Measurements from ENCODE around the gene TNIK.

The TNIK gene

GRCh38 chr3:171312741-171313140 is 147.5 kb downstream of the TNIK start:
- peak overlapping the region; percentile 75 for H3K4me2 ChIP-seq (ENCODE audit: low read depth, low read length, poor library complexity, severe bottlenecking)
- no peaks in the 10 kb centered on the region for H3K27me3 ChIP-seq (ENCODE audit: insufficient read depth, low read length, poor library complexity, severe bottlenecking)
- H4K20me1 ChIP-seq (ENCODE audit: insufficient read depth, low read length, poor library complexity, severe bottlenecking): peaks cover 11% of the 10 kb centered on the region
- H3F3A ChIP-seq (ENCODE audit: low read depth): peaks cover 3% of the 10 kb centered on the region; the same call in 1 of the 2 replicates
- no peak overlapping the region for H2AFZ ChIP-seq (ENCODE audit: low read length)
- TF ChIP-seq CTCF (conservative IDR thresholded peaks at IDR 0.05; ENCODE audit: low read length) (no peak), EZH2phosphoT487 (IDR thresholded peaks at IDR 0.05; ENCODE audit: borderline replicate concordance) (no peak)
- H3K36me3 ChIP-seq (ENCODE audit: insufficient read depth, low read length): no peaks in the 10 kb centered on the region
- H3K4me1 ChIP-seq (ENCODE audit: insufficient read depth, low read length, poor library complexity, severe bottlenecking): peaks cover 65% of the 10 kb centered on the region
- H3K9ac ChIP-seq (ENCODE audit: low read depth, low read length, poor library complexity, severe bottlenecking): no peak overlapping the region
- peaks cover 74% of the 10 kb centered on the region for H3K79me2 ChIP-seq (ENCODE audit: insufficient read depth, low read length)
- peaks cover 4% of the 10 kb centered on the region; the same call in 1 of the 2 replicates for H3K9me3 ChIP-seq (ENCODE audit: insufficient read depth, low read depth, low read length)
- H3K4me3 ChIP-seq (ENCODE audit: low read length, poor library complexity, severe bottlenecking): no peak overlapping the region
- H3K9me2 ChIP-seq (replicated peaks; ENCODE audit: low read depth, low read length): no peaks in the 10 kb centered on the region

GRCh38 chr3:171311784-171312183 is 148.4 kb downstream of the TNIK start:
- Histone ChIP-seq H3K9ac (ENCODE audit: low read depth, low read length, poor library complexity, severe bottlenecking) (no peak overlapping the region), H3K4me2 (ENCODE audit: low read depth, low read length, poor library complexity, severe bottlenecking) (peak overlapping the region; percentile 75), H4K20me1 (ENCODE audit: insufficient read depth, low read length, poor library complexity, severe bottlenecking) (peaks cover 11% of the 10 kb centered on the region), H3K4me1 (ENCODE audit: insufficient read depth, low read length, poor library complexity, severe bottlenecking) (peaks cover 71% of the 10 kb centered on the region), H3K27me3 (ENCODE audit: insufficient read depth, low read length, poor library complexity, severe bottlenecking) (no peaks in the 10 kb centered on the region), H3F3A (ENCODE audit: low read depth) (peaks cover 7% of the 10 kb centered on the region; the same call in 1 of the 2 replicates), H3K9me2 (replicated peaks; ENCODE audit: low read depth, low read length) (no peaks in the 10 kb centered on the region), H3K79me2 (ENCODE audit: insufficient read depth, low read length) (peaks cover 74% of the 10 kb centered on the region), H3K4me3 (ENCODE audit: low read length, poor library complexity, severe bottlenecking) (peak overlapping the region; percentile 51), H3K9me3 (ENCODE audit: insufficient read depth, low read depth, low read length) (peaks cover 4% of the 10 kb centered on the region; the same call in 1 of the 2 replicates), H2AFZ (ENCODE audit: low read length) (no peak overlapping the region), H3K36me3 (ENCODE audit: insufficient read depth, low read length) (no peaks in the 10 kb centered on the region)
- no peak for TF ChIP-seq EZH2phosphoT487 (IDR thresholded peaks at IDR 0.05; ENCODE audit: borderline replicate concordance)
- TF ChIP-seq CTCF (conservative IDR thresholded peaks at IDR 0.05; ENCODE audit: low read length): no peak

GRCh38 chr3:171309906-171310359 is 150.3 kb downstream of the TNIK start:
- no peaks in the 10 kb centered on the region for H3K27me3 ChIP-seq (ENCODE audit: insufficient read depth, low read length, poor library complexity, severe bottlenecking)
- peaks cover 4% of the 10 kb centered on the region; the same call in 1 of the 2 replicates for H3K9me3 ChIP-seq (ENCODE audit: insufficient read depth, low read depth, low read length)
- H3K9me2 ChIP-seq (replicated peaks; ENCODE audit: low read depth, low read length): no peaks in the 10 kb centered on the region
- H3K9ac ChIP-seq (ENCODE audit: low read depth, low read length, poor library complexity, severe bottlenecking): no peak overlapping the region
- no peak overlapping the region for H3K4me2 ChIP-seq (ENCODE audit: low read depth, low read length, poor library complexity, severe bottlenecking)
- no peak overlapping the region for H2AFZ ChIP-seq (ENCODE audit: low read length)
- H3K79me2 ChIP-seq (ENCODE audit: insufficient read depth, low read length): peaks cover 83% of the 10 kb centered on the region
- H4K20me1 ChIP-seq (ENCODE audit: insufficient read depth, low read length, poor library complexity, severe bottlenecking): peaks cover 11% of the 10 kb centered on the region
- H3K4me3 ChIP-seq (ENCODE audit: low read length, poor library complexity, severe bottlenecking): no peak overlapping the region
- H3F3A ChIP-seq (ENCODE audit: low read depth): peaks cover 12% of the 10 kb centered on the region; the same call in 1 of the 2 replicates
- no peaks in the 10 kb centered on the region for H3K36me3 ChIP-seq (ENCODE audit: insufficient read depth, low read length)
- H3K4me1 ChIP-seq (ENCODE audit: insufficient read depth, low read length, poor library complexity, severe bottlenecking): peaks cover 62% of the 10 kb centered on the region
- TF ChIP-seq EZH2phosphoT487 (IDR thresholded peaks at IDR 0.05; ENCODE audit: borderline replicate concordance) (no peak), CTCF (conservative IDR thresholded peaks at IDR 0.05; ENCODE audit: low read length) (no peak)

Data from Loucy (cell line).